NCI-H2029 (cell line): ENCODE results near the gene LRRC4.

Source experiments
- DNase-seq: peaks from one replicate; lab custom pipeline; 2025; lab: John Stamatoyannopoulos, UW

Gene LRRC4

GRCh38 chr7:127979113-127979727, 52.0 kb downstream of the LRRC4 start:
- DNase-seq = no peak

GRCh38 chr7:127978421-127978820, 52.8 kb downstream of the LRRC4 start:
- DNase-seq = no peak
